HG02840 (cell line): ENCODE data around the gene VAMP1.
"Not testable (repeated sequence)": the region's sequence is repeated elsewhere in the genome, so short reads cannot be mapped to it uniquely, and the experiment has no call there.

ENCODE experiments used
- ATAC-seq: cut with Tn5 transposase; IDR thresholded peaks from one replicate; pipeline ENCODE4 v1.9.1; 2021; ENCODE audit warnings: mild to moderate bottlenecking, moderate library complexity, moderate number of reproducible peaks; ENCODE audit not compliant: unreplicated experiment, low FRiP score

VAMP1 gene, protein sequence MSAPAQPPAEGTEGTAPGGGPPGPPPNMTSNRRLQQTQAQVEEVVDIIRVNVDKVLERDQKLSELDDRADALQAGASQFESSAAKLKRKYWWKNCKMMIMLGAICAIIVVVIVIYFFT

DNA sequence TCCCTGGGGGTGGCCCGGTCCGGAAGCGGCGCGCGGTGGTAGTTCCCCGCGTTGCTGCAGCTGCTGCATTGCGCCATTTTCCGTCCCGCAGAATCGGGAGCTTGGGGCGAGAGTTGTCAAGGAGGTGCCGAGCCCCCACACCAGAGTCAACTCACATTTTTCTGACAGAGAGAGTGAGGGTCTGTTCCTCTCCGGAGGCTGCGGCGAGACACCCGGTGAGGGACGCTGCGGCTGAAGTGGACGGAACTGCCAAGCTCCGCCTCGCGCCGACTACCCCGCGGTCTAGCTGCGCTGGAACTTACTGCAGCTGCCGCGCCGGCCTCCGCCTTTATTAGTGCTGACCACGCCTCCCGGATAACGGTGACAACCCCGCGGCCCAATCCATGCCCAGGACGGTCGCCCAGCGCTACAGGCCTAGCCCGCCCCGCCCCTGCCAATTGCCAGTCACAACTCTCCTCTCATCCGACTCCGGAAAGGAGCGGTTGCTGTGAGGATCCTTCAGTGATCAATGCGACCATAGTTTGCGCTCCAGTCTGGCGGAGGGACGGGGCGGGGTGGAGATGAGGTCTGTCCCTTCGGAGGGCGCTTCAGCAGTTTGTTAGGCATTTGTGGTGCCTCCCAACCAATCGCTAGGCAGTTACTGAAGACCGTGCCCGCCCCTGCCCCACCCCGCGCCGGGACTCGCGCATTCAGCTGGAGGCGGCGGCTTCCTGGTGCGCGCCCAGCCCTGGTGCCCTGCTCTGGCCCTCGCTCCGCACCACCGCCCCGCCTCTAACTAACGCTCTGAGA lies at the start of gene VAMP1:
Gene VAMP1 (minus strand): TSS at position 303 of the 789 bp plus-strand sequence. CDS start 146 bp downstream, at position 157.
- ATAC-seq: peak; percentile 82

- ATAC-seq: no peak
These were observed 49.7 kb upstream of the VAMP1 start for GRCh38 chr12:6520186-6520585.

GRCh38 chr12:6508087-6508486 lies 37.6 kb upstream of the VAMP1 start:
- no peak for ATAC-seq

GRCh38 chr12:6507102-6507998 lies 36.9 kb upstream of the VAMP1 start:
- no peak for ATAC-seq

- ATAC-seq: no peak
These were observed 30.0 kb upstream of the VAMP1 start for GRCh38 chr12:6500466-6500865.

- not testable (repeated sequence) for ATAC-seq
These were observed 26.8 kb upstream of the VAMP1 start for GRCh38 chr12:6497291-6497690.

- no peak for ATAC-seq
These were observed 24.5 kb upstream of the VAMP1 start for GRCh38 chr12:6494968-6495367.

DNA sequence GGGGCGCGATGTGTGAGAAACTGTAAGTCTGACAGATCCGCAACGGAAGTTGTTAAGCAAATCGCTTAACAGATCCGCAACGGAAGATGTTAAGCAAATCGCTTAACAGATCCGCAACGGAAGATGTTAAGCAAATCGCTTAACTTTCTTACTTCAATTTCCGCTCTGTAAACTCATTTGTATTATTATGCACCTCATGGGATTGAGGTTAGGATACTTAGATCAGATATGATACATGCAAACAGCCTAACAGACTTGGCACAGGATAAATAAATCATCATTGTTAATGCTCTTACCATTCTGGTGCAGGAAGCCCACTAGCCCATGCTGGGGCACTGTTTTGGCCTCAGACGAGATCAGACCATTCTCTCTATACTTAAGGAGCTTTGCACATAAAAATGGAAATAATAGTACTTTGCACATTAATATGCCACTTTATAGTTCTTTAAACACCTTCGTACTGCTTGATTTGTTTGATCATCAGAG lies 23.8 kb upstream of the VAMP1 start:
- peak; percentile 35 for ATAC-seq

- ATAC-seq: peak; percentile 87
These were observed 23.2 kb upstream of the VAMP1 start, which contains the start of gene NCAPD2 for GRCh38 chr12:6493497-6494257. Gene NCAPD2 (plus strand): TSS chr12:6494102. CDS start chr12:6495099, 997 bp downstream.

- ATAC-seq: peak; percentile 56
These were observed 22.5 kb upstream of the VAMP1 start, which contains the start of gene MRPL51 for GRCh38 chr12:6492838-6493496. Gene MRPL51 (minus strand): TSS chr12:6493262. CDS start chr12:6493136, 126 bp downstream.

- ATAC-seq: not testable (repeated sequence)
These were observed 20.2 kb upstream of the VAMP1 start for GRCh38 chr12:6490673-6491072.

DNA sequence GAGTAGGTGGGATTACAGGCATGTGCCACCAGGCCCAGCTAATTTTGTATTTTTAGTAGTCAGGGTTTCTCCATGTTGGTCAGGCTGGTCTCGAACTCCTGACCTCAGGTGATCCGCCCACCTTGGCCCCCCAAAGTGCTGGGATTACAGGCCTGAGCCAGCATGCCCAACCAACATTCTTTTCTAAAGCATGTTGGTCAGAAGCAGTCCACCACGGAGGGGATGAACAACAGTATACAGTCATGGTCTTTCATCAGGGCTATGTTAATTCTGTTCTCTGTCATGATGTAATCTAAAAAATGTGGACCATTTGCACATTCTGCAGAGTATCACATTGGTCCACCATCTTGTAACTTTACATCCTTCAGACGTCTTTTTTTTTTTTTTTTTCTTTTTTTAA lies 19.0 kb upstream of the VAMP1 start:
- ATAC-seq: no peak

- ATAC-seq: no peak
These were observed 17.8 kb upstream of the VAMP1 start for GRCh38 chr12:6488240-6488639.

- ATAC-seq: no peak
These were observed 7.9 kb upstream of the VAMP1 start for GRCh38 chr12:6478416-6478815.

DNA sequence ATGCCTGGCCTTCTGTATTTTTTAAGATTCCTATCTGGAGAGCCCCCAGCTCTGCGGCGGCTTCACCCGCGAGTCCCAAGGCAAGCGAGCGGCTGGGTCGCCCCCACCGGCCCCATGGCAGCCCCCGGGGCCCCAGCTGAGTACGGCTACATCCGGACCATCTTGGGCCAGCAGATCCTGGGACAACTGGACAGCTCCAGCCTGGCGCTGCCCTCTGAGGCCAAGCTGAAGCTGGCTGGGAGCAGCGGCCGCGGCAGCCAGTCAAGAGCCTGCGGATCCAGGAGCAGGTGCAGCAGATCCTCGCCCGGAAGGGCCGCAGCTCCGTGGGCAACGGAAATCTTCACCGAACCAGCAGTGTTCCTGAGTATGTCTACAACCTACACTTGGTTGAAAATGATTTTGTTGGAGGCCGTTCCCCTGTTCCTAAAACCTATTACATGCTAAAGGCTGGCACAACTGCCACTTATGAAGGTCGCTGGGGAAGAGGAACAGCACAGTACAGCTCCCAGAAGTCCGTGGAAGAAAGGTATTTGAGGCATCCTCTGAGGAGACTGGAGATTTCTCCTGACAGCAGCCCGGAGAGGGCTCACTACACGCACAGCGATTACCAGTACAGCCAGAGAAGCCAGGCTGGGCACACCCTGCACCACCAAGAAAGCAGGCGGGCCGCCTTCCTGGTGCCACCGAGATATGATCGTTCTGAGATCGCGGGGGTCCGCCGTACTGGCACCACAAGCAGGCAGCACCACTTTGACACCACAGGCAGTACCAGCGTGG lies 7.3 kb upstream of the VAMP1 start:
- not testable (repeated sequence) for ATAC-seq

- ATAC-seq: no peak
These were observed 6.0 kb upstream of the VAMP1 start for GRCh38 chr12:6476489-6476888.

- not testable (repeated sequence) for ATAC-seq
These were observed 4.9 kb upstream of the VAMP1 start for GRCh38 chr12:6475233-6475975.

DNA sequence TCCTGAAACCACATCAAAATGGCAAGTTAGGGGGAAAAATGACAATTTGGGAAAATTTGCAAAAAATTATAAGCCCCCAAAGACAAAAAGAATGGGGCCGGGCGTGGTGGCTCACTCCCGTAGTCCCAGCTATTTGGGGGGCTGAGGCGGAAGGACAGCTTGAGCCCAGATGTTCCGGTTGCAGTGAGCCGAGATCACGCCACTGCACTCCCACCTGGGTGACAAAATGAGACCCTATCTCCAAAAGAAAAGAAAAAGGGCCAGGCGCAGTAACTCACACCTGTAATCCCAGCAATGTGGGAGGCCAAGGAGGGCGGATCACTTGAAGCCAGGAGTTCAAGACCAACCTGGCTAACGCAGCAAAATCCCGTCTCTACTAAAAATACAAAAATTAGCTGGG lies 2.0 kb upstream of the VAMP1 start:
- no peak for ATAC-seq
